DMS153 treated with DMSO at 0.1 percent for 48 hours (cell line): Measurements from ENCODE around the gene ZNF414.

ENCODE experiments used
- DNase-seq: peaks from one replicate; lab custom pipeline; 2025; ENCODE audit not compliant: unreplicated experiment; lab: John Stamatoyannopoulos, UW

Gene ZNF414

DNA sequence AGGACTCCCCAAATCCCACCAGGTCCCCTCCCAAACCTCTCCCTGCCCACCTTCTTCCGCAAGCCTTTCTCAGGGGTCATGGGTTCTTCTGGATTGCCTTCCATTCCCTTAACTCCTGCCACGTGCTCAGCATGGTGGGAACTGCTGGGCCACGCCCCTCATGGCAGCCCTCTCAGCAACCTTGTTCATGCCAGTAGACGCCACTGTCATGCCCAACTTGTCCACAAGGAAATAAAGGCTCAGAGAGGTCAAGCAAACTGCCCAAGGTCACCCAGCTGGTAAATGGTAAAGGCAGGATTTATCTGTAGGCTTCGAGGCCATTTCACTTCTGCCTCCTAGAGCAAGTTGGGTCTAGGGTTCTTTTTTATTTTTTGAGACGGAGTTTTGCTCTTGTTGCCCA lies 22.4 kb downstream of the ZNF414 start:
- no peak for DNase-seq

DNA sequence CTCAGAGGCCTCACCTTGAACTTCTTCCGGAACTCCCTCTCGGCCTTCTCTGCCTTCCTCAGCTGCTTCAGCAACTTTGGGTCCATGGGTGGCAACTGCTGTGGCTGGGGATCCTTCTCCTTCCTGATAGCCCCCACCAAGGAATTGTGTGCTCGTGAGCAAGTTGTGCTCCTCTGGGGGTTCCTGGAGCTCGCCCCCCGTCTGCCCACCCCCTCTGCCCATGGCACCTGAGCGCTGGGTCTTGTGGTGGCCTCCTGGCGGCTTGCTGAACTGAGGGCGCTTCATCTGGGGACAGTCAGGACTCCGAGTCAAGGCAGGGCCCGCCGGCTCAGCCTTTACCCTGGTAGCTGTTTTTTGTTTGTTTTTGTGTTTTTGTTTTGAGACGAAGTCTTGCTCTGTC lies 23.1 kb downstream of the ZNF414 start:
- DNase-seq, result no peak

DNA sequence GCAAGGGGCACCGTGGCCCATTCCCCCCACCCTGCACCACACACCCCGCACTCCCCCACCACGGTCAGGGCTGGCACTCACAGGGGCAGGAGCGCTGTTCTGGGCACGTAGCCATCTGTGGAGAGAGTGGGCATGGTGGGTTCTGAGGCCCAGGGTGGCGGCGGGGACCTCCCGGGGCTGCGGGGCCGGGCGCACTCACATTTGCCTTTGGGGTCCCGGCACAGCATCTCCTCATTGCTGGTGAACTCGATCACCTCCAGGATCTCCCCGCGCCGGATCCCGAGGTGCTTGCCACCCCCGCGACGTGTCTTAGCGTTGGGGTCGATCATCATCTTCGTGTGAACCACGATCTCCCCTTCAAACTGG lies 23.6 kb downstream of the ZNF414 start:
- DNase-seq, result no peak

DNA sequence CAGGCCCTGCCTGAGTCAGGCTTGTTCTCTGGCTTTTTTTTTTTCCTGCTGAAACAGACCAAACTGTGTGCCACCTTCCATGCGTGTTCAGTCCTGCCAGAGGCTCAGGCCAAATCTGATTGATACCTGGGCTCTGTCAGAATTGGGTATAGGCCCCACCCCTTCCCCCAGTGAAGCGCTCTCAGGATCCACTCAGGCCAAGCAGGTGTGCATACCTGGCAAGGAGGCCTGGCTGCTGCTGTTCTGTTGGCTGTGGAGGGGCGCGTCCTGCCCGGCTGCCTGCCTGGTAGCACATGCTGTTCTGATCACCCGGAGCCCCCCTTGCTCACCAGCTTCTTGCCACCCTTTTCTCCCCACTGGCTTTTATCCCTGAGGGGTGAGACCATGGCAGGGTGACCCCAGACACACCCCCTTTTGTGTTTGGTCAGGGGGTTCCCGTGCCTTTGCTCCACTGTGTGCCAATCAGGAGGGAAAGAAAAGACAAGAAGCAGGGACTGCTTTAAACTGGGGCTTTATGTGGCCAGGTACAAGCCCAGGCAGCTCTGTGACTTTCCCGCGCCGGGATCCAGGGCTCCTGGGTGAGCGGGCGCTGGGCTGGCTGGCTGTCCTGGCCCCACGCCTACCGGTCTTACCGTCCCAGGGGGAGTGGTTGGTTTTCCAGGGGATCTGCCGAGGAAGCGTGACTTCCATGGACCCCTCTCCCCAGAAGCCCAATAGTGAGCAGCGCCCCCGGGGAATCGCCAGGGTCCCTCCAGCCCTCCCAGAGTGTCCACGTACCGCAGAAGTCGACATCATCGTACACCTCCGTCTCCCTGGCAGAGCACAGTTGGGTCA lies 24.2 kb downstream of the ZNF414 start:
- DNase-seq, result no peak

DNA sequence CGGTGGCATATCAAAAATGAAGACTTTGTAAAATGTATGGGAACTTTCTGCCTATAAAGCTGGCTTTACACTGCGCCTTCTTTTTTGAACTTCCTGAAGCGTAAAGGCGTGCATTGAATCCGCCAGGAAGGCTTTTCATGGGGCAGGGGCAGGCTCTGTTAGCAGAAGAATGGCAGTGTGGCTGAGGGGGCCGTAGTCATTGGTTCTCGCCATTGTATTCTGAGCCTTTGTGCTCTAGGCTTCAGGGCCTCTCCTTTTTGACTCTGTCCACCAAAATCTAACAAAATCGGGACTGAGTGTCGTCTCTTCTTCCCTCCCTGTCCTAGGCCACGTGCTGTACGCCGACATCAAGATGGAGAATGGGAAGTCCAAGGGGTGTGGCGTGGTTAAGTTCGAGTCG lies 25.6 kb downstream of the ZNF414 start:
- DNase-seq, result no peak

DNA sequence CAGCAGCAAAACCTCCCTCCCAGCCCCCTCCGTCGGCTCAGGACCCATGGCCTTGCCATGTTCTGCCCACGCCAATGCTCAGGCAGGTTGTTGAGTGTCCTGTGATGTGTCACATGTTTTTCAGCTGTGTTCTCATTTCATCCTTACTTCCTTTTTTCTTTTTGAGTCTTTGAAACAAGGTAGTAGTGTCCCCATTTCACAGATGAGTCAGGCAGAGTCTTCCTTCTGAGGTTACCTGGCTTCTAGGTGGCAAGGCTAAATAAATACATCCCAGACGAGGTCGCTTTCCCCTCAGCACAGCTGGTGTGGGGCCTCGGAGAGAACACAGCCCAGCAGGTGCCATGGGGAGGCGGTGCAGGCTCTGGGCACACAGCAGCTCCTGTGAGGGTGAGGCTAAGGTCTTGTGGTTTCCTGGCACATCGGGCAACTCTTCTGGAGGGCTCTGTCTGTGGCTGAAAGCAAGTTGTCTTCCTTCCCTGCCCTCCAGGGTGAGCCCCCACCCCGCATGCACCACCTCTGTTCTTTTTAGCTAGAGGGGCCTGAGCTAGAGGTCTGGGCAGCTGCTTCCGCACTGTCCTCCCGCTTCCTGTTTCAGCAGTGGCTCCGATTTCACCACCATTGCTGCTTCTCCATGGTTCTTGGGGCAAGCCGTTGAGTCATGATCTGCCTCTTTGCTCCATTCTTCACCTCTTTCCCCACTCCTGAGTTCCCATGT lies 26.7 kb downstream of the ZNF414 start:
- DNase-seq, result no peak

DNA sequence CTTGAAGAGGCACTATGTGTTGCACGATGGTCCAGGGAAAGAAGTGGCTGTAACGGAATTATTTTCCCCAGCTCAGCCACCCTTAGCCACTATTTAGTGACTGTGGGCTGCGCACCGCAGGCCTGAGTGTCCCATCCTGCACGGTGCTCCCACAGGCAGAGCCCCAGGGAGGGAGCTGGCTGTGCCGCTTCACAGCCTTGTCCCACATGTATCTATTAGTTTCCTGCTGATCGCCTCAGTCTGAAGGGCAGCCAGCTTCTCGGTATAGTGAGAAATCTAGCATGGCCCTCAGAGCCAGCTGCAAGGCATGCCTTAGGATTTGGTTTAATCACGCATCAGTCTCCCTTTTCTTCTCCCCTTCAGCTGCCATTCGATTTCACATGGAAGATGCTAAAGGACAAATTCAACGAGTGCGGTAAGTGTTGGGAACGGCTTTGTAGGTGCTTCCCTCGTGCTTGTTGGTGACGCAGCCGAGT lies 27.3 kb downstream of the ZNF414 start:
- no peak for DNase-seq

DNA sequence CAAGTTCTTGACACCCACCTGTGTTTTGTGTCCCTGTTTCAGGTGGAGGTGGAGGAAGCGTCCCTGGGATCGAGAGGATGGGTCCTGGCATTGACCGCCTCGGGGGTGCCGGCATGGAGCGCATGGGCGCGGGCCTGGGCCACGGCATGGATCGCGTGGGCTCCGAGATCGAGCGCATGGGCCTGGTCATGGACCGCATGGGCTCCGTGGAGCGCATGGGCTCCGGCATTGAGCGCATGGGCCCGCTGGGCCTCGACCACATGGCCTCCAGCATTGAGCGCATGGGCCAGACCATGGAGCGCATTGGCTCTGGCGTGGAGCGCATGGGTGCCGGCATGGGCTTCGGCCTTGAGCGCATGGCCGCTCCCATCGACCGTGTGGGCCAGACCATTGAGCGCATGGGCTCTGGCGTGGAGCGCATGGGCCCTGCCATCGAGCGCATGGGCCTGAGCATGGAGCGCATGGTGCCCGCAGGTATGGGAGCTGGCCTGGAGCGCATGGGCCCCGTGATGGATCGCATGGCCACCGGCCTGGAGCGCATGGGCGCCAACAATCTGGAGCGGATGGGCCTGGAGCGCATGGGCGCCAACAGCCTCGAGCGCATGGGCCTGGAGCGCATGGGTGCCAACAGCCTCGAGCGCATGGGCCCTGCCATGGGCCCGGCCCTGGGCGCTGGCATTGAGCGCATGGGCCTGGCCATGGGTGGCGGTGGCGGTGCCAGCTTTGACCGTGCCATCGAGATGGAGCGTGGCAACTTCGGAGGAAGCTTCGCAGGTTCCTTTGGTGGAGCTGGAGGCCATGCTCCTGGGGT lies 28.2 kb downstream of the ZNF414 start:
- DNase-seq, result no peak

DNA sequence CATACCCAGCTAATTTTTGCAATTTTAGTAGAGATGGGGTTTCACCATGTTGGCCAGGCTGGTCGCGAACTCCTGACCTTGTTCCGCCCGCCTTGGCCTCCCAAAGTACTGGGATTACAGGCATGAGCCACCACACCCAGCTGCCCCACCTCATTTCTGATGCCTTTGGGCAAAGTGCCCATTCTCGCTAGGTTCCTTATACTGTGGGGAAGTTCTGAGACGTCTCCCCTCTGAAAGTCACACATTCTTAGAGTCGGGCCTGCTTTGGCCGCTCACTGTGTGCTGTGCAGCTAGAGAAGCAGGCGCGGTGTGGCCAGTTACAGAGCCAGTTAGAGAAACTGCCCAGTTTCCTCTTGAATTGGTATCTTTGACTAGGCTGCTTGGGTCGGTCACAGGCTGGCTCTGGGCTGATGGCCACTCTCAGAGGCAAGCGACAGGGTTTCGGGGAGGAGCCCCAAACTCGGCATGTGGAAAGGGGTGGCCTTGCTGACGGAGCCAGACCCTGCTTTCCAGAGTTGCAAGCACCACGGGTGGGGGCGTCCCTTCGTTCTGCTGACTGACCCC lies 29.6 kb downstream of the ZNF414 start:
- DNase-seq, result no peak

DNA sequence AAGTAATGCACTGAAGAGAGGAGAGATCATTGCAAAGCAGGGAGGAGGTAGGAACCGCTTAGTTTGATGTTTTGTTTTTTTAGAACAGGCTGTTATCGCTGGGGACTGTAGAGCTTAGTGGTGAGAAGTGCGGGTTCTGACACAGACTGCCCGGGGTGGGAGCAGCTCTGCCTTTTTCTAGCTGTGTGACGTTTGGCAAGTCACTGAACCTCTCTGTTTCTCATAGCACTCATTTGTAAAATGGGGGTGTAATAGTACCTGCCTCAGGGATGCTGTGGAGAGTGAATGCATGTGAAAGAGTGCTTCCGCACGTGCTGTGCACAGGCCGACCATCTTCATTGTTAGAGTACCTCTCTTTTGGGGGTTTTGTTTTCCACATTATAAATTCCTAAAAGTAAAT lies 30.8 kb downstream of the ZNF414 start:
- no peak for DNase-seq

DNA sequence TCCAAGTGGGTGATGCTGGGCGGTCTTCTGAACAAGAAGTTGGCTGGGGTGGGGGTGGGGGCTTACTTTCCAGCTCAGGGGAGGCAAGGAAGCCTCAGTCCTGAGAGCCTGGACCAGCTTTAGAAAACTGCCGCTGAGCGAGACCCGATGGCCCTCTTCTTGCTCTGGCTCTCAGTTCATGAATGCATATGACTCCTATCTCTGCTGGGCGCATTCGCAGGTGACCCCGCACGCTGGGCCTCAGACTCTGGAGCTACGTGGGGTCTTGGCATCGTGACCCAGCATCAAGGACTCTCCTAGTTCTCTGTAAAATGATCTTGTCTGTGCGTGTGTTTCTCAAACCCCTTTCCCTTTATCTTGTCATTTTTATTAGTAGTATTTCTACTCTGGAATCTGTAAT lies 31.3 kb downstream of the ZNF414 start:
- DNase-seq, result no peak

DNA sequence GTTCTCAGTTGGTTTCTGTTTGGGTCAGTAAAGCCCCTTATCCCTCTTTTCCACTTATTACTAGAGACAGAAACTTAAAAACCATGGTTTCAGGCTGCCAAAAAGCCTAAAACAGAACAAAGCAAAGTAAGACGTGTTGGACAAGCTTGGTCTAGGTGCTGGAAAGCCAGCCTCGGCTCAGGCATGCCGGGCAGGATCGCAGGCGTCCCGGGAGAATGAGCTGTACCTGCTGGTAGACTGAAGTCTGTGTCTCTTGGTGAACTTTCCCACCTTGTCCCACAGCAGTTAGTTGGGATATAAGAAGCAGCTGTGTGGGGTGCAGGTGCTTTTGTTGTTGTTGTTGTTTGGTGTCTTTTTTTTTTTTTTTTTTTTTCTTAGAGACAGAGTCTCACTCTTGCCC lies 32.4 kb downstream of the ZNF414 start:
- no peak for DNase-seq

DNA sequence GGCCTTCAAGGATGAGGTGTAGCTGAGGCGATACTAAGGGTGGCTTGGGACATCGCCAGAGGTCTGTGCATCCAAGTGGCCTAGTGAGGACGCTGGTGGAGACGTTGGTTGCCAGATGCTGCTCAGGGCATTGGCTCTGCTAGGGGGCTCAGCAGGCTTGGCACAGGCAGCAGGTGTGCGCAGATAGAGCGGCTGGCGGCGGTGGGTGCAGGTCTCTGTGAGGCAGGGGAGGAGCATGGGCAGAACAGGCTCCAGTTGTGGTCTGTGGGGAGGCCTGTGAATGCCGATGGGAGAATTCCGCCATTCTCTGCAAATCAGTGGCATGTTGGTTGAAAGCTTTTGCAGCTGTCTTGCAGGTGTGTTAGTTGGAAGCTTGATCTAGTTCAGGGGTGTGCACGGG lies 32.8 kb downstream of the ZNF414 start:
- DNase-seq, result no peak

DNA sequence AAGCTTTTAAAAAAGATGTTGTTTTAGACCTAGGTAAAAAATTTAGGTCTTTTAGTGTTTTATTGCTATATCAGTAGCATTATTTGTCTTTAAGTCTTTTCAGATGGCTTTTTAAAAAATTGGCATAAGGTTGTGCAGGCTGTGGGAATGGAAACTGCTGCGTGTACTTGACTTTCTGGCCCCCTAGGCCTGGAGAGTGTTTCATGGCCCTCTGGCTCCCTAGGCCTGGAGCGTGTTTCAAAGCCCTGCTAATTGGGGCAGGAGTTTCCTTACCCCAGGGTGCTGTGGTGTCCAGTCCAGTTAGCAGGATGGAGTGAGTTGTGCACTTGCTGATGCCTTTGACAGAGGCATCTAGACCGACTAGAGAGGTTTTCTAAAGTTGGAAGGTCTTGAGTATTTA lies 35.4 kb downstream of the ZNF414 start:
- no peak for DNase-seq

DNA sequence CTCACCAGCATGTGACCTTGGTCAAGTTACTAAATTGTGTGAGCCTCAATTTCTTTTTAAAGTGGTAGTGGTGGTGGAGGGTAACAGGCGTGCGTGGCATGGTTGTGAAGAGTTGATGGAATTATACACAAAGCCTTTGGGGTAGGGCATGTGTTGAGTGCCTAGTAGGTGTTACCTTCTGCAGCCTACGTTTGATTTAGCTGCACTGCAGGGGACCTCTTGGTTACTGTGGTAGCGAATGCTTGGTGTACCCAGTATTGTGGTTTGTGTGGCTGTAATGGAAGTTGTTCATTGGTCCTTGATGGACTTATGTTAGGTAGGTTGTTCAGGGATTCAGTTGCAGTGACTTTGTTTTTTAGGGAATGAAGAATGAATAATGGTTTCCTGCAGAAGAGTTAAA lies 36.1 kb downstream of the ZNF414 start:
- DNase-seq, result no peak

DNA sequence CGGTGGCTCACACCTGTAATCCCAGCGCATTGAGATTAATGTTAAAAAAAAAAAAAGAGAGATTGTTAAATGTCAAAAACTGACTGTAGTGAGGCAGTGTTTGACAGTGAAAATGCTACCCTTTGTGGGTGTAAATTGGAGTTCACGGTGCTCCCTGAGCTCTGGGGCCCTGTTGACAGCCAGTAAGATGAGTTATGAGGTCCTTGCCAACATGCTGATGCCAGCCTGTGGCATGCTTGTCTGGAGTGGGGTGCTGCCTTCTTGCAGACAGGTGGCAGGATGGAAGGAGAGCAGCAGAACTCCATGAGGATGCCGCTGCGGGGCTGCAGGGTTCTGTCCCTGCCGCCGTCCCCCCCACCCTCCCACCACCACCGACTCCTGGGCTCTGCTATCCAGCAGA lies 37.4 kb downstream of the ZNF414 start:
- no peak for DNase-seq

DNA sequence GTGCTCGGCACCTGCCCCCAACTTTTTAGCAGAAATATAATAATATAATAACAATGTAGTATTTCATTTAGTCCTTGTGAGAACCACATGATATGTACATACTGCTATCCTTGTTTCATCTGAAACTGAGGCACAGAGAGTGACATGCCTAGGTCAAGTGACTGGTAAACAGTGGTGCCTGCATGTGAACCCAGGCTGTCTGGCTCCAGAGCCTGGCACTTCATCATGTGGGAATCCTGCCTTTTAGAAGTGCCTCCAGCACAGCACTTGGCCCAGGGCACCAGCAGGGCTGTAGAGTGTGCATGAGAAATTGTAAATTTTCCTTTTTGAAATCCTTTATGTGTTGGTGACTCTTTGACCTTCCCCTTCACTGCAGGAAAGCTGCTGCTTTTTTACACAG lies 39.0 kb downstream of the ZNF414 start:
- no peak for DNase-seq

DNA sequence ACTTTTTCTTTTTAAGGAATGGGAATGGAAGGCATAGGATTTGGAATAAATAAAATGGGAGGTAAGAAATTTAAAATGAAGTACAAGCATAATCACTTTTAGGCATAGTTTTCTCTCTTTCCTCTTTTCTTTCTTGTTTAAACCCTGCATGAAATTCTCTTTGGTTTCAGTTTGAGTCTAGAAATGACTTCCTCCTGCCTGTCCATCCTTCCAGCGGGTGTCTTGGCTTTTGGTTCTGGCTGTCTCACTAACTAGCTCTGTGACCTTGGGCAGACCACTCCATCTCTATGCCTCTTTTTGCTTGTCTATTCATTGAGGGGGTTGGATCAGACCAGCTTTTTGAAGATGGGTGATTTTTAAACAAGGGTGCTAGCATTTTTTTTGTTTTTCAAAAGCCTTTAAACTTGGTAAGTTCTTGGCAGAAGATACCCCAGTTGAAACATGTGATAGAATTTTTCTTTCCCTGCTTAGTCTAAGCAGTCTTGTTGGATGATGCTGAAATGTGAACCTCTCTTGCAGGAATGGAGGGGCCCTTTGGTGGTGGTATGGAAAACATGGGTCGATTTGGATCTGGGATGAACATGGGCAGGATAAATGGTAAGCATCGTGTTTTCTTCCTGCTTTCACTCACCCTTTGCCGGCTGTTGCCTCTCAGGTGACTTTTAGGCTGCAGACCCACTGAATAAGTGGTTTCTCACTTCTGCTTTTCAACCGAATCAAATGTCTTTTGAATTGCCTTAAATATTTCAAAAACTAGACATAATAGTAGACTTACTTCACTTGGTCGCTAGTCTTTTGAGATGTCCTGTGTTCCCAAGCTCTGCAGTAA lies 40.1 kb downstream of the ZNF414 start:
- DNase-seq, result no peak

DNA sequence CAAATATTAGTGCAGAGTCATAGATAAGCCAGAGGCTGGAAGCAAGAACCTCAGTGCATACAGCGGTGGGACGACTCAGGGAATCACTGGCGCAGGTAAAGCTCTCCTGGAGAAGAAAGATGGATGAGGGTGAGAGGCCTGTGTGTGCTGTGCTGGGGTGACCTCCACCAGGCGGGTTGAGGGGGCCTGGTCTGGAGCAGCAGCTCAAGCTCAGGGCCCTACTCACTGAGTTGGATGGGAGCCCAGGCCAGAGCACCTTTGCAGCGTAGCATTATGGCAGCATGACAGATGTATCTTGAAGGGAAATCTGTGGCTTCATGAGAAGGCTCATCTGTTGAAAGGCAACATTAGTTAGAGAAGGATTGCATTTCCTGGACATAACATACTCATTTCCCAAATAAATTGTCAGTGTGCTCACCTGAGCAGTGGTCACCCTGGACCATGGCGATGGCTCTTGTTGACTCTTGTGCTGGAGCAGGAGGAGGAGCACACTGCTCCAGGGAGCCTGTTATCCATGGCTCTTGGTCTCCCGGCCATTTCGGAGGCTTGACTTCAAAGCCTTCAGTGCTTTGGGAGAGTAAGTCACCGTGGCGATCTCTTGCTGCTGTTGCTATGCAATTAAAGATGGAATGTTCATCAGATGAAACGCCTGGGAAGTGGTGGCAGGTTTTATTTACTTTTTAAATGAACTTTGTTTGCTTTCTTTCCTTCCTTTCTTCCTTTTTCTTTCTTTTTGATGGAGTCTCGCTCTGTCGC lies 44.2 kb downstream of the ZNF414 start:
- DNase-seq, result no peak
